Measurements from ENCODE around the gene MAGI3. TPM values are rescaled to one million over a fixed set of nuclear protein-coding genes. Genes with fewer than 3 reads are reported as not detected.

Gene MAGI3
- total and polyA plus RNA-seq, 4 experiments from 2014 or later, result 3.5 to 6.7 (median 5.5) TPM

GRCh38 chr1:113534875-113535274 lies 144.6 kb downstream of the MAGI3 start:
- no peaks in the 10 kb centered on the region for H3K27me3 ChIP-seq (ENCODE audit: insufficient read depth, low read length)
- no peaks in the 10 kb centered on the region for H3K36me3 ChIP-seq (ENCODE audit: insufficient read depth, low read length)
- Mint-ChIP-seq H3K36me3 (peaks cover 6 to 11% of the 10 kb centered on the region in 2 donors), H3K27ac (no peak overlapping the region), H3K27me3 (no peaks in the 10 kb centered on the region), H3K9me3 (peaks cover 0 to 23% (median 15%) of the 10 kb centered on the region in 8 donors), H3K4me3 (no peak overlapping the region), H3K4me1 (no peaks in the 10 kb centered on the region)
- no peak for DNase-seq
- H3K4me3 ChIP-seq (ENCODE audit: low read length in 2 of 2), result no peak overlapping the region
- intact Hi-C loops (cut with micrococcal nuclease), result no loop called here
- no peaks in the 10 kb centered on the region for H3K4me1 ChIP-seq (ENCODE audit: insufficient read depth, low read length)
- H3K27ac ChIP-seq (ENCODE audit: low read depth, low read length), result no peak overlapping the region
- no peaks in the 10 kb centered on the region for H3K9me3 ChIP-seq (ENCODE audit: control insufficient read depth in 1 of 2, low read length in 2 of 2)
- ChIA-PET CTCF (ENCODE audit: partially characterized antibody) (no interaction called here), POLR2A (ENCODE audit: partially characterized antibody) (no interaction called here)

- H3K27ac Mint-ChIP-seq, result no peak overlapping the region
- Histone ChIP-seq H3K4me3 (ENCODE audit: low read length in 2 of 2) (no peak overlapping the region), H3K36me3 (ENCODE audit: insufficient read depth, low read length) (no peaks in the 10 kb centered on the region), H3K4me1 (ENCODE audit: insufficient read depth, low read length) (no peaks in the 10 kb centered on the region), H3K9me3 (ENCODE audit: control insufficient read depth in 1 of 2, low read length in 2 of 2) (no peaks in the 10 kb centered on the region), H3K27me3 (ENCODE audit: insufficient read depth, low read length) (no peaks in the 10 kb centered on the region), H3K27ac (ENCODE audit: low read depth, low read length) (no peak overlapping the region)
- DNase-seq, result no peak
- ChIA-PET CTCF (ENCODE audit: partially characterized antibody) (no interaction called here), POLR2A (ENCODE audit: partially characterized antibody) (no interaction called here)
- peaks cover 6 to 11% of the 10 kb centered on the region in 2 donors for H3K36me3 Mint-ChIP-seq
- H3K27me3 Mint-ChIP-seq, result no peaks in the 10 kb centered on the region
- H3K4me3 Mint-ChIP-seq, result no peak overlapping the region
- intact Hi-C loops (cut with micrococcal nuclease), result no loop called here
- H3K9me3 Mint-ChIP-seq, result peaks cover 0 to 23% (median 16%) of the 10 kb centered on the region in 8 donors
- H3K4me1 Mint-ChIP-seq, result peaks cover 0 to 3% (median 0%) of the 10 kb centered on the region in 4 donors
These were observed 146.0 kb downstream of the MAGI3 start for GRCh38 chr1:113536182-113536780.

GRCh38 chr1:113538225-113538624 lies 147.9 kb downstream of the MAGI3 start:
- ChIA-PET CTCF (ENCODE audit: partially characterized antibody) (no interaction called here), POLR2A (ENCODE audit: partially characterized antibody) (no interaction called here)
- Histone ChIP-seq H3K4me1 (ENCODE audit: insufficient read depth, low read length) (no peaks in the 10 kb centered on the region), H3K9me3 (ENCODE audit: control insufficient read depth in 1 of 2, low read length in 2 of 2) (no peaks in the 10 kb centered on the region), H3K36me3 (ENCODE audit: insufficient read depth, low read length) (no peaks in the 10 kb centered on the region), H3K4me3 (ENCODE audit: low read length in 2 of 2) (no peak overlapping the region), H3K27me3 (ENCODE audit: insufficient read depth, low read length) (no peaks in the 10 kb centered on the region), H3K27ac (ENCODE audit: low read depth, low read length) (no peak overlapping the region)
- no peak overlapping the region for H3K27ac Mint-ChIP-seq
- no peak overlapping the region for H3K4me3 Mint-ChIP-seq
- no peak for DNase-seq
- intact Hi-C loops (cut with micrococcal nuclease), result no loop called here
- peaks cover 6 to 11% of the 10 kb centered on the region in 2 donors for H3K36me3 Mint-ChIP-seq
- H3K27me3 Mint-ChIP-seq, result no peaks in the 10 kb centered on the region
- H3K9me3 Mint-ChIP-seq, result peaks cover 0 to 30% (median 17%) of the 10 kb centered on the region in 8 donors
- H3K4me1 Mint-ChIP-seq, result peaks cover 0 to 3% (median 0%) of the 10 kb centered on the region in 4 donors

- Mint-ChIP-seq H3K4me3 (no peak overlapping the region), H3K4me1 (peaks cover 0 to 3% (median 0%) of the 10 kb centered on the region in 4 donors), H3K9me3 (peaks cover 0 to 29% (median 17%) of the 10 kb centered on the region in 8 donors), H3K27ac (no peak overlapping the region), H3K36me3 (peaks cover 6 to 7% of the 10 kb centered on the region in 2 donors), H3K27me3 (no peaks in the 10 kb centered on the region)
- Histone ChIP-seq H3K9me3 (ENCODE audit: control insufficient read depth in 1 of 2, low read length in 2 of 2) (no peaks in the 10 kb centered on the region), H3K27me3 (ENCODE audit: insufficient read depth, low read length) (no peaks in the 10 kb centered on the region), H3K4me1 (ENCODE audit: insufficient read depth, low read length) (no peaks in the 10 kb centered on the region), H3K36me3 (ENCODE audit: insufficient read depth, low read length) (no peaks in the 10 kb centered on the region), H3K4me3 (ENCODE audit: low read length in 2 of 2) (no peak overlapping the region), H3K27ac (ENCODE audit: low read depth, low read length) (no peak overlapping the region)
- intact Hi-C loops (cut with micrococcal nuclease), result no loop called here
- POLR2A ChIA-PET (ENCODE audit: partially characterized antibody), result no interaction called here
- DNase-seq, result no peak
- CTCF ChIA-PET (ENCODE audit: partially characterized antibody), result no interaction called here
These were observed 150.0 kb downstream of the MAGI3 start for GRCh38 chr1:113540335-113540734.

GRCh38 chr1:113541106-113541505 lies 150.8 kb downstream of the MAGI3 start:
- H3K36me3 Mint-ChIP-seq, result peaks cover 3 to 4% of the 10 kb centered on the region in 2 donors
- H3K36me3 ChIP-seq (ENCODE audit: insufficient read depth, low read length), result no peaks in the 10 kb centered on the region
- H3K9me3 Mint-ChIP-seq, result peaks cover 0 to 29% (median 15%) of the 10 kb centered on the region in 8 donors
- intact Hi-C loops (cut with micrococcal nuclease), result no loop called here
- no peak for DNase-seq
- H3K27me3 Mint-ChIP-seq, result no peaks in the 10 kb centered on the region
- ChIA-PET CTCF (ENCODE audit: partially characterized antibody) (no interaction called here), POLR2A (ENCODE audit: partially characterized antibody) (no interaction called here)
- no peaks in the 10 kb centered on the region for H3K27me3 ChIP-seq (ENCODE audit: insufficient read depth, low read length)
- H3K4me3 ChIP-seq (ENCODE audit: low read length in 2 of 2), result no peak overlapping the region
- H3K9me3 ChIP-seq (ENCODE audit: control insufficient read depth in 1 of 2, low read length in 2 of 2), result no peaks in the 10 kb centered on the region
- H3K4me1 Mint-ChIP-seq, result peaks cover 0 to 3% (median 0%) of the 10 kb centered on the region in 4 donors
- H3K4me3 Mint-ChIP-seq, result no peak overlapping the region
- no peak overlapping the region for H3K27ac Mint-ChIP-seq
- H3K4me1 ChIP-seq (ENCODE audit: insufficient read depth, low read length), result no peaks in the 10 kb centered on the region
- H3K27ac ChIP-seq (ENCODE audit: low read depth, low read length), result no peak overlapping the region

GRCh38 chr1:113542221-113542701 lies 151.9 kb downstream of the MAGI3 start:
- H3K27ac ChIP-seq (ENCODE audit: low read depth, low read length), result no peak overlapping the region
- no peak for DNase-seq
- Mint-ChIP-seq H3K27me3 (no peaks in the 10 kb centered on the region), H3K9me3 (peaks cover 0 to 23% (median 12%) of the 10 kb centered on the region in 8 donors), H3K4me3 (no peak overlapping the region), H3K27ac (no peak overlapping the region), H3K36me3 (peaks cover 0 to 4% of the 10 kb centered on the region in 2 donors), H3K4me1 (peaks cover 0 to 3% (median 0%) of the 10 kb centered on the region in 4 donors)
- ChIA-PET POLR2A (ENCODE audit: partially characterized antibody) (no interaction called here), CTCF (ENCODE audit: partially characterized antibody) (no interaction called here)
- no peaks in the 10 kb centered on the region for H3K9me3 ChIP-seq (ENCODE audit: control insufficient read depth in 1 of 2, low read length in 2 of 2)
- H3K4me1 ChIP-seq (ENCODE audit: insufficient read depth, low read length), result no peaks in the 10 kb centered on the region
- H3K27me3 ChIP-seq (ENCODE audit: insufficient read depth, low read length), result no peaks in the 10 kb centered on the region
- H3K36me3 ChIP-seq (ENCODE audit: insufficient read depth, low read length), result no peaks in the 10 kb centered on the region
- no peak overlapping the region for H3K4me3 ChIP-seq (ENCODE audit: low read length in 2 of 2)
- intact Hi-C loops (cut with micrococcal nuclease), result no loop called here

- no peaks in the 10 kb centered on the region for H3K27me3 Mint-ChIP-seq
- H3K36me3 Mint-ChIP-seq, result peaks cover 0 to 3% of the 10 kb centered on the region in 2 donors
- no peak overlapping the region for H3K27ac Mint-ChIP-seq
- intact Hi-C loops (cut with micrococcal nuclease), result no loop called here
- POLR2A ChIA-PET (ENCODE audit: partially characterized antibody), result no interaction called here
- no peak overlapping the region for H3K4me3 Mint-ChIP-seq
- H3K9me3 Mint-ChIP-seq, result peaks cover 0 to 22% (median 12%) of the 10 kb centered on the region in 8 donors
- H3K27ac ChIP-seq (ENCODE audit: low read depth, low read length), result no peak overlapping the region
- CTCF ChIA-PET (ENCODE audit: partially characterized antibody), result no interaction called here
- no peaks in the 10 kb centered on the region for H3K4me1 ChIP-seq (ENCODE audit: insufficient read depth, low read length)
- no peak for DNase-seq
- H3K4me1 Mint-ChIP-seq, result peaks cover 0 to 3% (median 0%) of the 10 kb centered on the region in 4 donors
- no peaks in the 10 kb centered on the region for H3K36me3 ChIP-seq (ENCODE audit: insufficient read depth, low read length)
- H3K27me3 ChIP-seq (ENCODE audit: insufficient read depth, low read length), result no peaks in the 10 kb centered on the region
- H3K4me3 ChIP-seq (ENCODE audit: low read length in 2 of 2), result no peak overlapping the region
- H3K9me3 ChIP-seq (ENCODE audit: control insufficient read depth in 1 of 2, low read length in 2 of 2), result no peaks in the 10 kb centered on the region
These were observed 152.8 kb downstream of the MAGI3 start for GRCh38 chr1:113543110-113543509.
